Right atrium auricular region (tissue), 2 donors: Measurements from ENCODE around the gene CFAP161. TPM values are rescaled to one million over a fixed set of nuclear protein-coding genes. Genes with fewer than 3 reads are reported as not detected.
A peak's percentile ranks its signal among the peaks of the same experiment; 100 is the strongest.

Source experiments
- DNase-seq: peaks from one replicate; pipeline ENCODE4 v3.0.0-alpha.2; 2019; ENCODE audit warnings: low spot score
- H3K27ac ChIP-seq, 2 donors: fragments of 200-600 bp; sonication (generic); 1 replicate in 1 of 2; 2 replicates in 1 of 2; pipeline ENCODE4 v1.5.1; 2016 to 2019
- H3K27me3 ChIP-seq, 2 donors: fragments of 200-600 bp; sonication (generic); one replicate each; pipeline versions ENCODE4 v1.5.1 to v1.6.0; 2017 to 2019
- H3K36me3 ChIP-seq: fragments of 200-600 bp; sonication (generic); one replicate; pipeline ENCODE4 v1.5.1; 2016
- H3K4me1 ChIP-seq, 2 donors: fragments of 200-600 bp; sonication (generic); one replicate each; pipeline versions ENCODE4 v1.5.1 to v1.6.0; 2017 to 2019
- H3K4me3 ChIP-seq, 2 donors: fragments of 200-600 bp; sonication (generic); 1 replicate in 1 of 2; 2 replicates in 1 of 2; pipeline ENCODE4 v1.5.1; 2017 to 2019; ENCODE audit warnings: mild to moderate bottlenecking in 1 of 2, moderate library complexity in 1 of 2
- H3K9me3 ChIP-seq, 2 donors: fragments of 200-600 bp; sonication (generic); one replicate each; pipeline ENCODE4 v1.5.1; 2019
- CTCF ChIP-seq, 2 donors: fragments of 200-600 bp; sonication (generic); IDR thresholded peaks; one replicate each; pipeline ENCODE4 v1.5.1; 2019; ENCODE audit warnings: antibody characterized with exemption in 2 of 2
- total RNA-seq, 2 donors: library from RNA; depleted of rRNA; stranded (reverse); fragments of >200 nt; gene quantifications; one replicate each; pipeline ENCODE4 v1.1.0, GENCODE V29; 2016

The CFAP161 gene
- total RNA-seq, 2 donors from 2014 or later, result 6.2 TPM; not detected in 1

- Histone ChIP-seq H3K27me3 (no peaks in the 10 kb centered on the region), H3K9me3 (no peaks in the 10 kb centered on the region), H3K4me3 (no peak overlapping the region), H3K27ac (no peak overlapping the region), H3K4me1 (peaks cover 0 to 13% of the 10 kb centered on the region in 2 donors), H3K36me3 (no peaks in the 10 kb centered on the region)
- DNase-seq, result no peak
- no peak for TF ChIP-seq CTCF (IDR thresholded peaks at IDR 0.05)
Observed at GRCh38 chr15:81101894-81102815, 31.9 kb upstream of the CFAP161 start.

- no peak for DNase-seq
- H3K4me1 ChIP-seq, result peaks cover 0 to 11% of the 10 kb centered on the region in 2 donors
- H3K4me3 ChIP-seq, result no peak overlapping the region
- no peaks in the 10 kb centered on the region for H3K9me3 ChIP-seq
- no peak for TF ChIP-seq CTCF (IDR thresholded peaks at IDR 0.05)
- no peaks in the 10 kb centered on the region for H3K36me3 ChIP-seq
- H3K27me3 ChIP-seq, result no peaks in the 10 kb centered on the region
- no peak overlapping the region for H3K27ac ChIP-seq
Observed at GRCh38 chr15:81103857-81104256, 30.2 kb upstream of the CFAP161 start.

GRCh38 chr15:81105545-81105944 is 28.5 kb upstream of the CFAP161 start:
- Histone ChIP-seq H3K4me1 (peaks cover 0 to 4% of the 10 kb centered on the region in 2 donors), H3K9me3 (no peaks in the 10 kb centered on the region), H3K27me3 (no peaks in the 10 kb centered on the region), H3K36me3 (no peaks in the 10 kb centered on the region), H3K4me3 (no peak overlapping the region), H3K27ac (no peak overlapping the region)
- no peak for DNase-seq
- TF ChIP-seq CTCF (IDR thresholded peaks at IDR 0.05), result no peak

GRCh38 chr15:81106560-81106959 is 27.5 kb upstream of the CFAP161 start:
- DNase-seq, result peak; percentile 80
- Histone ChIP-seq H3K4me3 (no peak overlapping the region), H3K4me1 (peaks cover 0 to 4% of the 10 kb centered on the region in 2 donors), H3K27ac (no peak overlapping the region), H3K27me3 (no peaks in the 10 kb centered on the region), H3K9me3 (no peaks in the 10 kb centered on the region), H3K36me3 (no peaks in the 10 kb centered on the region)
- TF ChIP-seq CTCF (IDR thresholded peaks at IDR 0.05), result peak; percentile 49 to 81

GRCh38 chr15:81107889-81108288 is 26.2 kb upstream of the CFAP161 start:
- peaks cover 0 to 4% of the 10 kb centered on the region in 2 donors for H3K4me1 ChIP-seq

More at GRCh38 chr15:81107889-81108288, 26.2 kb upstream of the CFAP161 start:
- Histone ChIP-seq H3K4me3 (no peak overlapping the region), H3K27ac (no peak overlapping the region), H3K9me3 (no peaks in the 10 kb centered on the region), H3K36me3 (no peaks in the 10 kb centered on the region), H3K27me3 (no peaks in the 10 kb centered on the region)
- TF ChIP-seq CTCF (IDR thresholded peaks at IDR 0.05), result no peak
- no peak for DNase-seq
